Endothelial cell of umbilical vein (primary cell): ENCODE results near the gene CHRNE. TPM values are rescaled to one million over a fixed set of nuclear protein-coding genes. Genes with fewer than 3 reads are reported as not detected.

Experiments
- BruUV-seq: library from RNA; stranded (reverse); fragments of 400-500 nt; replicated peaks from 2 replicates; lab custom pipeline; 2021; lab: Mats Ljungman, UMichigan
- CTCF ChIA-PET: fragments of 300-600, 350-600 bp; sonication (Branson Sonifier 250); formaldehyde crosslinking; loops from one replicate; lab custom pipeline; 2021; ENCODE audit warnings: antibody characterized with exemption, inconsistent platforms; lab: Charles Lee
- POLR2A ChIA-PET: fragments of 300-600, 350-600 bp; sonication (Branson Sonifier 250); formaldehyde crosslinking; loops from one replicate; lab custom pipeline; 2021; ENCODE audit warnings: antibody characterized with exemption, inconsistent platforms; lab: Charles Lee
- DNase-seq: peaks from one replicate; pipeline ENCODE4 v3.0.0-alpha.2; 2011; ENCODE audit warnings: low read depth, low spot score
- FAIRE-seq: peaks from 2 replicates; lab custom pipeline; 2011; peaks lifted over from hg19 to GRCh38; lab: Jason Lieb, UNC
- H2AFZ ChIP-seq: 2 replicates; pipeline ENCODE4 v1.6.0; 2012; ENCODE audit warnings: low read depth, low read length, control low read depth, inconsistent platforms
- H3K27ac ChIP-seq: 2 replicates; pipeline ENCODE4 v1.5.1; 2011; ENCODE audit warnings: low read depth, mild to moderate bottlenecking, control low read depth, low read length, moderate library complexity; ENCODE audit not compliant: insufficient read depth
- H3K27me3 ChIP-seq, 2 experiments: 2 replicates each; pipeline versions ENCODE4 v1.6.0 to v1.6.1; 2011; ENCODE audit warnings: low read length in 2 of 2, mixed read lengths in 1 of 2; ENCODE audit not compliant: control insufficient read depth in 2 of 2, insufficient read depth in 2 of 2
- H3K36me3 ChIP-seq, 2 experiments: 2 replicates in 1 of 2; 3 replicates in 1 of 2; pipeline ENCODE4 v1.5.1; 2011; ENCODE audit warnings: low read length in 2 of 2, mild to moderate bottlenecking in 1 of 2, moderate library complexity in 1 of 2; ENCODE audit not compliant: control insufficient read depth in 2 of 2, insufficient read depth in 2 of 2; ENCODE audit errors: extremely low read depth in 1 of 2
- H3K4me1 ChIP-seq: 3 replicates; pipeline ENCODE4 v1.5.1; 2011; ENCODE audit warnings: mild to moderate bottlenecking, low read length; ENCODE audit not compliant: control insufficient read depth, insufficient read depth; ENCODE audit errors: extremely low read depth
- H3K4me2 ChIP-seq: 2 replicates; pipeline ENCODE4 v1.6.1; 2011; ENCODE audit warnings: low read length, control low read depth, mixed read lengths; ENCODE audit not compliant: insufficient read depth
- H3K4me3 ChIP-seq, 3 experiments: fragments of 200-600 bp in 1 of 3; sonication (generic), shearing (Covaris generic) in 1 of 3; replicated peaks in 1 of 3; 2 replicates each; pipeline ENCODE4 v1.5.1; 2011 to 2016; ENCODE audit warnings: control low read depth in 3 of 3, low read length in 3 of 3, mild to moderate bottlenecking in 2 of 3, inconsistent platforms in 1 of 3, low read depth in 1 of 3, moderate library complexity in 1 of 3; ENCODE audit not compliant: insufficient read depth in 1 of 3
- H3K79me2 ChIP-seq: 2 replicates; pipeline ENCODE4 v1.6.0; 2012; ENCODE audit warnings: low read length, inconsistent platforms; ENCODE audit not compliant: control insufficient read depth, insufficient read depth
- H3K9ac ChIP-seq: replicated peaks from 2 replicates; pipeline ENCODE3; 2011; ENCODE audit warnings: low read length, control low read depth; ENCODE audit not compliant: insufficient read depth; ENCODE audit errors: extremely low read depth
- H3K9me1 ChIP-seq: replicated peaks from 3 replicates; pipeline ENCODE4 v1.6.0; 2011; ENCODE audit warnings: mild to moderate bottlenecking, low read length; ENCODE audit not compliant: control insufficient read depth, insufficient read depth; ENCODE audit errors: extremely low read depth
- H3K9me3 ChIP-seq: replicated peaks from 2 replicates; pipeline ENCODE4 v1.5.1; 2012; ENCODE audit warnings: low read length, inconsistent platforms; ENCODE audit not compliant: control insufficient read depth, insufficient read depth
- H4K20me1 ChIP-seq: replicated peaks from 2 replicates; pipeline ENCODE3; 2011; ENCODE audit warnings: mild to moderate bottlenecking, low read length; ENCODE audit not compliant: control insufficient read depth, insufficient read depth; ENCODE audit errors: extremely low read depth
- CTCF ChIP-seq, 2 donors: IDR thresholded peaks; 1 replicate in 1 of 2; 2 replicates in 1 of 2; pipeline ENCODE4 v1.5.1; 2011; ENCODE audit warnings: low read length in 2 of 2, mild to moderate bottlenecking in 2 of 2, moderate library complexity in 2 of 2, control low read depth in 1 of 2, inconsistent platforms in 1 of 2, low read depth in 1 of 2; ENCODE audit not compliant: insufficient read depth in 1 of 2; ENCODE audit errors: extremely low read depth in 1 of 2
- GATA2 ChIP-seq: IDR thresholded peaks from 2 replicates; pipeline ENCODE4 v1.7.0; 2011; ENCODE audit warnings: low read depth, mild to moderate bottlenecking, moderate library complexity, mixed read lengths, low read length; ENCODE audit not compliant: insufficient read length, insufficient read depth
- POLR2AphosphoS5 ChIP-seq: IDR thresholded peaks from 2 replicates; pipeline ENCODE4 v1.6.1; 2012; ENCODE audit warnings: low read depth, mild to moderate bottlenecking, control low read depth, low read length, moderate library complexity; ENCODE audit not compliant: insufficient read depth
- dilution Hi-C: fragments of 300-500 bp; cut with MboI; formaldehyde crosslinking; loops from one replicate; pipeline ENCODE4 v1.15.0; 2019; ENCODE audit warnings: low sequenced_read_pairs; ENCODE audit not compliant: extremely low pct_ligation_motif_present
- intact Hi-C: fragments of 100-400 bp; cut with micrococcal nuclease; formaldehyde crosslinking; loops from one replicate; pipeline ENCODE4 v1.10.0; 2022
- polyA plus RNA-seq, 4 experiments: library from polyadenylated mRNA; depleted of rRNA in 3 of 4; stranded (reverse) in 3 of 4; unstranded in 1 of 4; fragments of >200 nt; gene quantifications; 2 replicates each; pipeline versions ENCODE4 v1.2.1 to v1.2.3, GENCODE V29; 2011 to 2012; ENCODE audit warnings: missing spikeins in 1 of 4
- total RNA-seq: library from RNA; stranded (reverse); gene quantifications from 2 replicates; pipeline ENCODE4 v1.2.3, GENCODE V29; 2021

The CHRNE gene
- total and polyA plus RNA-seq, 2 donors (not counting 3 experiments of a cell fraction or from before 2014, with no cell fraction given) = 0.84 to 1.1 TPM

- H3K9ac ChIP-seq = no peak overlapping the region
- H3K79me2 ChIP-seq = peaks cover 15% of the 10 kb centered on the region
- peak overlapping the region; percentile 39 for H2AFZ ChIP-seq
- H3K27ac ChIP-seq = no peak overlapping the region
- H3K9me1 ChIP-seq = no peaks in the 10 kb centered on the region
- BruUV-seq = no TSS peak
- H3K4me2 ChIP-seq = no peak overlapping the region
- H3K27me3 ChIP-seq = no peaks in the 10 kb centered on the region
- dilution Hi-C loops (no loop called here), intact Hi-C loops (no loop called here)
- H3K4me1 ChIP-seq = peaks cover 15% of the 10 kb centered on the region
- TF ChIP-seq POLR2AphosphoS5 (peak; percentile 47), CTCF (IDR thresholded peaks at IDR 0.05; ENCODE audit: extremely low read depth in 1 of 2, insufficient read depth in 1 of 2, low read depth in 1 of 2, low read length in 2 of 2) (peak; percentile 13 to 38), GATA2 (no peak)
- CTCF ChIA-PET = interaction anchor here (0.7 to 1.5 kb wide), 6 partner anchors 10 to 128 kb away, joined by 3 to 8 read pairs (median 4); partner anchors contain the start of genes CAMTA2 and CHRNE
- peaks cover 2 to 19% of the 10 kb centered on the region in 2 experiments for H3K36me3 ChIP-seq
- H4K20me1 ChIP-seq = no peaks in the 10 kb centered on the region
- FAIRE-seq (no peak), DNase-seq (peak; percentile 20)
- H3K9me3 ChIP-seq = no peaks in the 10 kb centered on the region
- POLR2A ChIA-PET = no interaction called here
- H3K4me3 ChIP-seq = no peak overlapping the region
Measured at GRCh38 chr17:4934173-4934979, 31.5 kb upstream of the CHRNE start.
